GM18508 (cell line): Measurements from ENCODE around the gene SCN3A.

ENCODE experiments used
- ATAC-seq: cut with Tn5 transposase; IDR thresholded peaks from one replicate; pipeline ENCODE4 v1.9.1; 2021; ENCODE audit warnings: moderate number of reproducible peaks; ENCODE audit not compliant: insufficient read depth, unreplicated experiment

Gene SCN3A

GRCh38 chr2:165192729-165193128 lies 11.1 kb downstream of the SCN3A start:
- ATAC-seq: peak; percentile 23

- ATAC-seq: no peak
Measured at GRCh38 chr2:165191096-165191728, 12.6 kb downstream of the SCN3A start.

DNA sequence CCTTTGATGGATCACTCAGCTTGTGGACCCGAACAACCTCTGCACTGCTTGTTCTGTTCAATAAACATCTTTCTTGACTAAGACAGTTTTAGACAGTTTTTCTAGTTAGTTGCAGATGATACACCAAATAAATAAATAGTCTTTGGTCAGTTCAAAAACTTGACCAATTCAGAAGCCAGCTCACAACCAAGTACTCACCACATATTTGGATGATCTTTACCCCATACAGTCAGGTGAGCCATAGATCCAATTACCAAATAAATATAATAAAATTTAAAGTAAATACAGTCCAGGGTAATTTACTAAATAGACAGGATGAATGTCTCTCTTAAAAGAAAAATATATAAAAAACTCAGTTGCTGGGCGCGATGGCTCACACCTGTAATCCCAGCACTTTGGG lies 18.2 kb downstream of the SCN3A start:
- no peak for ATAC-seq

DNA sequence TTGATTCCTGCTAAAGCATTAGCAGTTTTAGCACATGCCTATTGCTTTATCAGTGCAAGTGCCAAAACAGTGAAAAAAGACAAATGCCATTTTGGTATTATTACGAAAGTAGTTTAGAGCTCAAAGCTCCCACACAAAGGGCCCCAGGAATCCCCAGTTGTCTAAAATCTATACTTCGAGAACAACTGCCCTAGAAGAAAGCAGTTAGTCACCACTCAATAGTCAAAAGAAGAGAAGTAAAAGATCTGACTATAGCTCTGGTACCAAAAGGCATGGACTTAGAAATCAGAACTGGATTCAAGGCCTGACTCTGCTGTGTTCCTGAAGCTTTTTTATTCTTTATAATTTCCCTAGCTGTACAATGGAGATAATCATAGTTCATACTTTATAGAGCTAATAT lies 21.8 kb downstream of the SCN3A start:
- ATAC-seq: no peak

- no peak for ATAC-seq
Measured at GRCh38 chr2:165176780-165177179, 27.1 kb downstream of the SCN3A start.

GRCh38 chr2:165173215-165173614 lies 30.6 kb downstream of the SCN3A start:
- no peak for ATAC-seq

- no peak for ATAC-seq
Measured at GRCh38 chr2:165164201-165164600, 39.6 kb downstream of the SCN3A start.

- ATAC-seq: no peak
Measured at GRCh38 chr2:165163761-165164160, 40.1 kb downstream of the SCN3A start.

DNA sequence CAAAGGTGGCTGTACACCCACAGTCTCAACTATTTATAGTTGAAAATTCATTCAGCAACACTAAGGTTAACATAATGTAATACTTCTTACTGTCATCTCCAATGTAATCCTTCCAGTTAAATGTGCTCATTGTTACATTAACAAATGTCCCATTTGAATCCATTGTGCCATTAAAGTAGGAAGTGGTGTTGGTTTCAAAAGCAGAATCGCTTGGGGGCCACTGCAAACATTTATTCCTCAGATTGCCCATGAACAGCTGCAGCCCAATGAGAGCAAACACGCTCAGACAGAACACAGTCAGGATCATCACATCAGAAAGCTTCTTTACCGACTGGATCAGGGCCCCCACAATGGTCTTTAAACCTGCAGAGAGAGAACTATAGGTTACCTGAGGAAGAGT lies 41.4 kb downstream of the SCN3A start:
- no peak for ATAC-seq

GRCh38 chr2:165161510-165161909 lies 42.3 kb downstream of the SCN3A start:
- no peak for ATAC-seq

DNA sequence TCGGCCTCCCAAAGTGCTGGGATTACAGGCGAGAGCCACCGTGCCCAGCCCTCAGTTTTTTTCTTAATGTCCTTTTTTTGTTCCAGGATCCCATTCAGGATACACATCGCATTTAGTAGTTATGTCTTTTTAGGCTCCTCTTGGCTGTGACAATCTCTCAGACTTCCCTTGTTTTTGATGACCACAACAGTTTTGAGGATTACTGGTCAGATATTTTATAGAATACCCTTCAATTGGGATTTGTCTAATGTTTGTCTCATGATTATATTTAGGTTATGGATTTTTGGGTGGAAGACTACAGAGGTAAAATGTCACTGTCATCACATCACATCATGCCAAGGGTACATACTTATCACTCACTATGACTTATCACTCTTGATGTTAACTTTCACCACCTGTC lies 46.7 kb downstream of the SCN3A start:
- no peak for ATAC-seq

DNA sequence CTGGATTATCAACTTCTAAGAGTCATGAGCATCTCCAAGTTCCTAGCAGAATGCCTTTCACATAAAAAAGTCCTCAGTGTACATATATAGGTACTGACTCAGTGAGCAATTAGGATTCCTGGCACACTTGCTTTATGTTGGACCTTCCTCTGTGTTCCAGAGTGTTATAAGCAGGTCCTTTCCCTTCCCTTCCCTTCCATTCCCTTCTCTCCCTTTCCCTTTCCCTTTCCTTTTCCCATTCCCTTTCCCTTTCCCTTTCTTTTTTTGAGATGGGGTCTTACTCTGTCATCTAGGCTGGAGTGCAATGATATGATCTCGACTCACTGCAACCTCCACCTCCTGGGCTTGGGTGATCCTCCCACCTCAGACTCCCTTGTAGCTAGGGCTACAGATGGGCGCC lies 48.7 kb downstream of the SCN3A start:
- ATAC-seq: no peak

DNA sequence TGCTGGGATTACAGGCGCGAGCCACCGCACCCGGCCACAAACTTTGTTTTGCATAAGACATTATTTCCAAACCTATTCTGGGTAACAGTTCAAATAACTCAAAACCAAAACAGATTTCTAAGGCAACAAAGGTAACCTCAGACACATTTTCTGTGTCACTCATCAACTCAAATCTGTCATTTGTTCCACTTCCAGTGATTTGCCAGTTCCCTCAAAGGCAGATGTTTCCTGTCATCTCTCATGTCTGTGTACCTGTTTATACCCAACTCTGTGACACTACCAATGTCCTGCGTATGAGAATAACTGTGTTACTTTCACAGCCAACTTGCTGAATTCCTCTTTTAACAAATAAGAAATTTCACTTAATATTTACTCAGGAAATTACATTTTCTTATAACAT lies 54.4 kb downstream of the SCN3A start:
- ATAC-seq: no peak

GRCh38 chr2:165147186-165148045 lies 56.4 kb downstream of the SCN3A start:
- no peak for ATAC-seq

- no peak for ATAC-seq
Measured at GRCh38 chr2:165144315-165144714, 59.5 kb downstream of the SCN3A start.

DNA sequence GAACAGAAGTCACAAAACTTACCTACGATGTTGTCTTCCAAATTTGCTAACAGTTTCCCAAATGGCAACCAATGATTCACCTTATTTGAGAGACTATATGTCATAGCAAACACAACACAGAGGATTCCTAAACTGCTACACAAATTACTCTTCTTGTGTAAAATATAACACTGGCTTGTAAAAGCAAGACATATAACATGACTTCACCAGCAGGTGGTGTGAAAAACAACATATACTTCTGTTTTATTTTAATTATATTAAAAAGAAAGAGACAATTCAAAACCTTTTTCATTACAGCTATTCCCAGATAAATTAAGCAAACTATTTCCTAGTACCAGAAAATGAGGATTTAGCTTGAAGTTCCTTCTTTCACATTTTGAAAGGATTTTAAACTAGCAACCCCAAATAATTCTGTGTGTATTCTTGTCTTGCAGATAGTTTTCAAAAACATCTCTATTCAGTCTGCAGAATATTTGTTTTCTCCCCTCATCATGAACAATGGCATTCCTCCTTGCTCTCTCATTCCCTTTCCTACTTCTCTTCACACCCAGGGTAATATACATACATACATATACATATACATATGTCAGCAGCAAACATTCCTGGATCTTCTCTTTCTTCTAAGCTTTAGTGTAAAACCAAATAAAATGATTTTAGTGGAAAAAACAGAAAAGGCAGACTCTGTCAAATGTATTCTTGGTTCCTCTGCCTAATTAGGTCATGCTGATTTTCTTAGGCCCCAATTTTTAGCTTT lies 62.1 kb downstream of the SCN3A start:
- ATAC-seq: no peak

- ATAC-seq: no peak
Measured at GRCh38 chr2:165126244-165126643, 77.6 kb downstream of the SCN3A start.

GRCh38 chr2:165122521-165122920 lies 81.3 kb downstream of the SCN3A start:
- no peak for ATAC-seq

- ATAC-seq: no peak
Measured at GRCh38 chr2:165120740-165121467, 82.9 kb downstream of the SCN3A start.

DNA sequence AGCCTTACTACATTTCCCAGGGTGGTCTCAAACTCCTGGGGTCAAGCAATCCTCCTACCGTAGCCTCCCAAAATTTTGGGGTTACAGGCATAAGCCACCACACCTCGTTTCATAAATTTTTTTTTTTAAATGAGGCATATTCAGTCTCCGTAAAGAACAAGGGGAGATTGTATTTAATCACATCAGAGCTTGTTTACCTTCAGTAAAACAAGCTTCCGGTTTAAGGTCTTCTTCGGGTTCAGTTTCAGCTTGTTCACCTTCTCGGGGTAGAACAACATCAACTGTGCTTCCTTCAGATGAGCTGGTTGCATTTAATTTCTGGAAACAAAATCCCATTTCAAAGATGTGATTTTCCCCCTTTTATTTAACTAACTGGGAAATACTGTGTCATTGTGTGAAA lies 88.6 kb downstream of the SCN3A start:
- ATAC-seq: no peak
